ENCODE results near the gene FAM216B. TPM values are rescaled to one million over a fixed set of nuclear protein-coding genes. Genes with fewer than 3 reads are reported as not detected.

The FAM216B gene
- total RNA-seq, 1 donor from 2014 or later: not detected

- Mint-ChIP-seq H3K4me1 (peaks cover 32% of the 10 kb centered on the region), H3K27ac (peak overlapping the region; percentile 71), H3K4me3 (no peak overlapping the region), H3K9me3 (peaks cover 13% of the 10 kb centered on the region), H3K36me3 (no peaks in the 10 kb centered on the region), H3K27me3 (ENCODE audit: low read depth) (no peaks in the 10 kb centered on the region)
- no peak for TF ChIP-seq CTCF (IDR thresholded peaks at IDR 0.05; ENCODE audit: unreplicated experiment)
- no peak for DNase-seq (ENCODE audit: low spot score in 2 of 2, unreplicated experiment in 2 of 2)
Measured at GRCh38 chr13:42753697-42754096, 27.7 kb upstream of the FAM216B start.

- no peak for DNase-seq (ENCODE audit: low spot score in 2 of 2, unreplicated experiment in 2 of 2)
- peak overlapping the region; percentile 55 for H3K27ac Mint-ChIP-seq
- H3K9me3 Mint-ChIP-seq: peaks cover 13% of the 10 kb centered on the region
Measured at GRCh38 chr13:42754801-42755510, 26.4 kb upstream of the FAM216B start.

DNA sequence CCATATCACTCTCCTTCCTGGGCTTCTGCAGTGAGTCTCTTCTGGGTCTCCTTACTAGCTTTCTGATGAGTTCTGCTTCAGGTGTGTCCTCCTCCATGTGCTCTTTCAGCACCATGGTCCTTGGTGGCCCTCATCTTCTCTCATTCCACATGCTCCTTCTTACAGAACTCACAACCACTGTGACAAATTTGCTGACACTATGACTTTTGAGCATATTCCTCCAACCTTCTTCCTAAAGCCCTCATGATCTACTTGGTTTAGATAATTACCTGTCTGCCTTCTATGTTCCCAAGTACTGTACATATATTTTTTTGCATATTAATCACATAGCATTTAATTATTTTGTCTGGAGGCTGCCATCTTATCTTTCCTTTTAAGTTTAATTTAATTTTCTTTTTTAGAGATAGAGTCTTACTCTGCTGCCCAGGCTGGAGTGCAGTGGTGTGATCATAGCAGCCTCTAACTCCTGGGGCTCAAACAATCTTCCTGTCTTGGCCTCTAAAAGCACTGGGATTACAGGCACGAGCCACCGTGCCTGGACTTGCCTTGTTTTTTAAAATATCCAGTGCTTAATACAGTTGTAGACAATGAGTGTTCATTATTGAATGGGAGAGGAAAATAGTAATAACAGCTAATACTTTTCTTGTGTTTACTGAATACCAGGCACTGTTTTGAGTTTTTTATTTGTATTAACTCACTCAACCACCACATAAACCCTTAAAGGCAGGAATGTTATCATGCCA, 23.5 kb upstream of the FAM216B start:
- H3K4me1 Mint-ChIP-seq: peaks cover 45% of the 10 kb centered on the region
- peaks cover 13% of the 10 kb centered on the region for H3K9me3 Mint-ChIP-seq
- no peaks in the 10 kb centered on the region for H3K27me3 Mint-ChIP-seq (ENCODE audit: low read depth)
- no peak overlapping the region for H3K4me3 Mint-ChIP-seq
- no peak for TF ChIP-seq CTCF (IDR thresholded peaks at IDR 0.05; ENCODE audit: unreplicated experiment)
- H3K27ac Mint-ChIP-seq: no peak overlapping the region
- DNase-seq (ENCODE audit: low spot score in 2 of 2, unreplicated experiment in 2 of 2): no peak
- no peaks in the 10 kb centered on the region for H3K36me3 Mint-ChIP-seq

More at GRCh38 chr13:42754801-42755510, 26.4 kb upstream of the FAM216B start:
- Mint-ChIP-seq H3K27me3 (ENCODE audit: low read depth) (no peaks in the 10 kb centered on the region), H3K36me3 (no peaks in the 10 kb centered on the region), H3K4me1 (peaks cover 32% of the 10 kb centered on the region), H3K4me3 (no peak overlapping the region)
- no peak for TF ChIP-seq CTCF (IDR thresholded peaks at IDR 0.05; ENCODE audit: unreplicated experiment)

GRCh38 chr13:42758515-42758914, 22.9 kb upstream of the FAM216B start:
- Mint-ChIP-seq H3K36me3 (no peaks in the 10 kb centered on the region), H3K9me3 (peaks cover 13% of the 10 kb centered on the region), H3K4me3 (no peak overlapping the region), H3K27ac (no peak overlapping the region), H3K27me3 (ENCODE audit: low read depth) (no peaks in the 10 kb centered on the region), H3K4me1 (peaks cover 43% of the 10 kb centered on the region)
- no peak for TF ChIP-seq CTCF (IDR thresholded peaks at IDR 0.05; ENCODE audit: unreplicated experiment)
- DNase-seq (ENCODE audit: low spot score in 2 of 2, unreplicated experiment in 2 of 2): no peak

DNA sequence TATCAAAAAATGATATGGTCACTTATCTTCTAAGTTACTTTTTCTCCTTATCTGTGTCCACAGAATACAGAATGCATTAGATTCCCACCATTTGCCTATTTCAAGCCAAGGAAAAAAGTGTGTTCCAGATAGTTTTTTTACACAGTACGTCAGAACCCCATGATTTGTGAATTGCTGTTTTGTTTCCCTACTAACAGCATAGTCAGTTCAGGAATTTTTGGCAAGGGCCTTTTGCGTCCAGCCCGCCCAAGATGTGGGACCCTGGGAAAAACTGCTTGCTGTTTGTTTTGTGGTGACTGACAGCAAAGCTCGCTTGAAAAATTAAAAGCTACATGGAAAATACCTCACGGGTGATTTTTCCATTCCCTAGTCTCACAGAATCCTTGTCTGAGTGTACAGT, 20.4 kb upstream of the FAM216B start:
- peaks cover 13% of the 10 kb centered on the region for H3K9me3 Mint-ChIP-seq
- H3K4me3 Mint-ChIP-seq: no peak overlapping the region
- peaks cover 21% of the 10 kb centered on the region for H3K4me1 Mint-ChIP-seq
- DNase-seq (ENCODE audit: low spot score in 2 of 2, unreplicated experiment in 2 of 2): no peak
- H3K27ac Mint-ChIP-seq: peak overlapping the region; percentile 43
- TF ChIP-seq CTCF (IDR thresholded peaks at IDR 0.05; ENCODE audit: unreplicated experiment): no peak
- no peaks in the 10 kb centered on the region for H3K27me3 Mint-ChIP-seq (ENCODE audit: low read depth)
- H3K36me3 Mint-ChIP-seq: no peaks in the 10 kb centered on the region

Measured in mesothelial cell of epicardium (in vitro differentiated cells).